ENCODE measurements around the gene PTPRG.

Gene PTPRG

GRCh38 chr3:62332835-62333244, 771.5 kb downstream of the PTPRG start:
- peak; percentile 20 for DNase-seq

GRCh38 chr3:62335196-62335595, 773.8 kb downstream of the PTPRG start:
- DNase-seq = no peak

DNA sequence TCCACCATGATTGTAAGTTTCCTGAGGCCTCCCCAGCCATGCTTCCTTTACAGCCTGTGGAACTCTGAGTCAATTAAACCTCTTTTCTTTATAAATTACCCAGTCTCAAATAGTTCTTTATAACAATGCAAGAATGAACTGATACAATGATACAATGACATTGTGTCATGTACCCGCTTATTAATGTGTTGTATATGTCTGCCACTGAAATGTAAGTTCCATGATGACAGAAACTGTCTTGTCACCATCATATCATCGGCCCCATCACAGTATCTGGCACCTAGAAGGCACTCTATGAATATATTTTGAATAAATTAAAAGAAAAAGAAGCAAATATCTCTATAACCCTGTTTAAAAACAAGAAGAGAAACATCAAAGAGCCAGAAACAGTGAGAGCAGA, 782.4 kb downstream of the PTPRG start:
- DNase-seq = no peak
